B cell (primary cell): ENCODE measurements around the gene MED20. TPM values are rescaled to one million over a fixed set of nuclear protein-coding genes. Genes with fewer than 3 reads are reported as not detected.

Experiments
- ATAC-seq: fragments of 200-7000 bp; cut with Tn5 transposase; one replicate; pipeline ENCODE4 v1.10.0; 2021; ENCODE audit warnings: low read depth, mild to moderate bottlenecking, moderate number of reproducible peaks, moderate library complexity
- CTCF ChIA-PET: fragments of 350-600 bp; sonication (Branson Sonifier 250); formaldehyde crosslinking; loops from one replicate; lab custom pipeline; 2021; ENCODE audit warnings: antibody characterized with exemption, inconsistent platforms; lab: Charles Lee
- POLR2A ChIA-PET: fragments of 350-600 bp; sonication (Branson Sonifier 250); formaldehyde crosslinking; loops from one replicate; lab custom pipeline; 2021; ENCODE audit warnings: antibody characterized with exemption; lab: Charles Lee
- DNase-seq: peaks from one replicate; pipeline ENCODE4 v3.0.0; 2013
- H2AFZ ChIP-seq: 2 replicates; pipeline ENCODE4 v1.6.1; 2012; ENCODE audit warnings: mild to moderate bottlenecking, low read depth, low read length; ENCODE audit not compliant: insufficient read depth, poor library complexity, severe bottlenecking
- H3K27ac ChIP-seq, 2 donors: 1 replicate in 1 of 2; 2 replicates in 1 of 2; pipeline ENCODE4 v1.5.1; 2012 to 2013; ENCODE audit warnings: low read length in 2 of 2, mild to moderate bottlenecking in 2 of 2, moderate library complexity in 1 of 2
- H3K27me3 ChIP-seq, 4 experiments: fragments of 200-600 bp in 1 of 4; sonication (generic) in 1 of 4; replicated peaks in 1 of 4; 1 replicate in 2 of 4; 2 replicates in 2 of 4; pipeline versions ENCODE4 v1.6.1 to v1.7.0; 2013 to 2016; ENCODE audit warnings: low read length in 3 of 4, mild to moderate bottlenecking in 2 of 4, mixed read lengths in 1 of 4, moderate library complexity in 1 of 4; ENCODE audit not compliant: insufficient read depth in 4 of 4, control insufficient read depth in 3 of 4; ENCODE audit errors: control extremely low read depth in 1 of 4
- H3K36me3 ChIP-seq, 2 experiments: replicated peaks in 1 of 2; 1 replicate in 1 of 2; 2 replicates in 1 of 2; pipeline versions ENCODE4 v1.6.1 to v1.7.1; 2013; ENCODE audit warnings: low read length in 1 of 2; ENCODE audit not compliant: insufficient read depth in 2 of 2, control insufficient read depth in 1 of 2; ENCODE audit errors: control extremely low read depth in 1 of 2, extremely low read depth in 1 of 2
- H3K4me1 ChIP-seq, 2 donors: fragments of 200-600 bp in 1 of 2; sonication (generic) in 1 of 2; 1 replicate in 1 of 2; 2 replicates in 1 of 2; pipeline versions ENCODE4 v1.5.1 to v1.6.1; 2013 to 2017; ENCODE audit warnings: low read length in 2 of 2; ENCODE audit not compliant: control insufficient read depth in 2 of 2, insufficient read depth in 2 of 2
- H3K4me2 ChIP-seq: replicated peaks from 2 replicates; pipeline ENCODE3; 2012; ENCODE audit warnings: mild to moderate bottlenecking, low read depth, low read length; ENCODE audit not compliant: poor library complexity, severe bottlenecking
- H3K4me3 ChIP-seq, 5 experiments: fragments of 200-600 bp in 1 of 5; sonication (generic) in 1 of 5; 1 replicate in 3 of 5; 2 replicates in 2 of 5; pipeline versions ENCODE4 v1.5.1 to v1.7.0; 2011 to 2016; ENCODE audit warnings: low read length in 4 of 5, mild to moderate bottlenecking in 4 of 5, low read depth in 2 of 5, control low read depth in 1 of 5, moderate library complexity in 1 of 5; ENCODE audit not compliant: insufficient read depth in 1 of 5; ENCODE audit errors: control extremely low read depth in 1 of 5, extremely low read depth in 1 of 5
- H3K79me2 ChIP-seq: fragments of 200-600 bp; sonication (generic); one replicate; pipeline ENCODE4 v1.6.0; 2016; ENCODE audit warnings: low read length; ENCODE audit not compliant: control insufficient read depth, insufficient read depth
- H3K9ac ChIP-seq: fragments of 200-600 bp; sonication (generic); 2 replicates; pipeline ENCODE4 v1.6.1; 2017; ENCODE audit warnings: mild to moderate bottlenecking, low read length, moderate library complexity
- H3K9me3 ChIP-seq, 3 donors: one replicate each; pipeline versions ENCODE4 v1.6.1 to v1.7.1; 2013; ENCODE audit warnings: low read length in 2 of 3; ENCODE audit not compliant: control insufficient read depth in 2 of 3, insufficient read depth in 1 of 3; ENCODE audit errors: control extremely low read depth in 1 of 3
- H4K20me1 ChIP-seq: 2 replicates; pipeline ENCODE4 v1.6.0; 2012; ENCODE audit warnings: mild to moderate bottlenecking, low read length; ENCODE audit not compliant: insufficient read depth, control insufficient read depth, poor library complexity, severe bottlenecking
- H3K27ac Mint-ChIP-seq: one replicate; pipeline ENCODE4 v1.8.0; 2021; ENCODE audit warnings: mixed read lengths
- H3K27me3 Mint-ChIP-seq: one replicate; pipeline ENCODE4 v1.8.0; 2021; ENCODE audit warnings: mixed read lengths
- H3K4me1 Mint-ChIP-seq: one replicate; pipeline ENCODE4 v1.8.0; 2021; ENCODE audit warnings: mixed read lengths
- H3K4me3 Mint-ChIP-seq: one replicate; pipeline ENCODE4 v1.8.0; 2021; ENCODE audit warnings: mixed read lengths
- H3K9me3 Mint-ChIP-seq: one replicate; pipeline ENCODE4 v1.8.0; 2022; ENCODE audit warnings: mixed read lengths; ENCODE audit not compliant: insufficient read depth
- EZH2 ChIP-seq: IDR thresholded peaks from 2 replicates; pipeline ENCODE4 v1.6.1; 2012; ENCODE audit warnings: borderline replicate concordance, low read depth, mild to moderate bottlenecking, moderate library complexity, low read length; ENCODE audit not compliant: insufficient read depth, poor library complexity, severe bottlenecking
- WGBS: methylation state at CpG from one replicate; pipeline ENCODE4 v1.1.5; 2013; ENCODE audit warnings: missing lambda C conversion rate; ENCODE audit not compliant: insufficient coverage; 5-methylcytosine and 5-hydroxymethylcytosine counted together
- intact Hi-C: fragments of 100-400 bp; cut with micrococcal nuclease; formaldehyde crosslinking; loops from one replicate; pipeline ENCODE4 v1.10.0; 2022
- polyA plus RNA-seq: library from polyadenylated mRNA; depleted of rRNA; stranded (reverse); fragments of >200 nt; gene quantifications from 2 replicates; pipeline ENCODE4 v1.2.3, GENCODE V29; 2012
- total RNA-seq, 2 donors: library from RNA; stranded (reverse); fragments of 120-200 nt in 1 of 2; gene quantifications; 1 replicate in 1 of 2; 2 replicates in 1 of 2; pipeline versions ENCODE4 v1.2.3 to v1.2.4, GENCODE V29; 2013 to 2022
- TF ChIP-seq, protein P1 (sequence below): fragments of 200-600 bp; IDR thresholded peaks from one replicate; pipeline ENCODE4 v1.8.0; 2022; ENCODE audit warnings: antibody characterized with exemption, mild to moderate bottlenecking

The MED20 gene
- total and polyA plus RNA-seq, 2 donors (not counting 1 experiment from before 2014, with no cell fraction given), result 4.6 to 18.2 TPM

DNA sequence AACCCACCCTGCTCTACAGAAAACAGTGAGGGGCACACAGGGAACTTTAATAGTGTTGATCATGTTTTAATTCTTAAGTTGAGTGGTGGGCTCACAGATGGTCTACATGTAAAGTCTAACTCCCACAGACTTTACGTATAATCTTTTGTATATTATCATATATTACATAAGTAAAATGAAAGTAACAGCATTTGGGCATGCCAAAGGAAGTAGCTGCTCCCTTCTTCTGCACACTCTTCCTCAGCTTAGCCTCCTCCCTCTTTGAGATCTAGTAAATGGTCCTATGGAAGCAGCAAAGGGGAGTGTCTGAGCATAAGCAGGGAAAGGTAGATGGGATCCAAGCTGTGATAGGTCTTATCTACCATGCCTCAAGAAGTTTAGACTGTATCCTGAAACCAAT is 11.2 kb downstream of the MED20 start:
- intact Hi-C loops, result no loop called here
- Mint-ChIP-seq H3K4me3 (no peak overlapping the region), H3K9me3 (no peaks in the 10 kb centered on the region), H3K27ac (no peak overlapping the region), H3K27me3 (no peaks in the 10 kb centered on the region), H3K4me1 (peaks cover 8% of the 10 kb centered on the region)
- DNase-seq (no peak), ATAC-seq (no peak)
- Histone ChIP-seq H2AFZ (no peak overlapping the region), H3K27ac (no peak overlapping the region), H3K27me3 (no peaks in the 10 kb centered on the region), H3K4me1 (no peaks in the 10 kb centered on the region), H4K20me1 (peaks cover 4% of the 10 kb centered on the region), H3K4me2 (no peak overlapping the region), H3K9me3 (no peaks in the 10 kb centered on the region), H3K36me3 (peaks cover 3 to 52% of the 10 kb centered on the region in 2 experiments), H3K9ac (no peak overlapping the region), H3K79me2 (peaks cover 50% of the 10 kb centered on the region), H3K4me3 (no peak overlapping the region)
- POLR2A ChIA-PET, result no interaction called here
- WGBS, result no CpG with 5 or more reads among the region's 1 CpG
- CTCF ChIA-PET, result interaction anchor here (0.9 to 1.3 kb wide), 2 partner anchors 12 to 135 kb away, joined by 3 to 4 read pairs; no protein-coding TSS in a partner anchor
- TF ChIP-seq EZH2, result no peak
- TF ChIP-seq, protein P1, sequence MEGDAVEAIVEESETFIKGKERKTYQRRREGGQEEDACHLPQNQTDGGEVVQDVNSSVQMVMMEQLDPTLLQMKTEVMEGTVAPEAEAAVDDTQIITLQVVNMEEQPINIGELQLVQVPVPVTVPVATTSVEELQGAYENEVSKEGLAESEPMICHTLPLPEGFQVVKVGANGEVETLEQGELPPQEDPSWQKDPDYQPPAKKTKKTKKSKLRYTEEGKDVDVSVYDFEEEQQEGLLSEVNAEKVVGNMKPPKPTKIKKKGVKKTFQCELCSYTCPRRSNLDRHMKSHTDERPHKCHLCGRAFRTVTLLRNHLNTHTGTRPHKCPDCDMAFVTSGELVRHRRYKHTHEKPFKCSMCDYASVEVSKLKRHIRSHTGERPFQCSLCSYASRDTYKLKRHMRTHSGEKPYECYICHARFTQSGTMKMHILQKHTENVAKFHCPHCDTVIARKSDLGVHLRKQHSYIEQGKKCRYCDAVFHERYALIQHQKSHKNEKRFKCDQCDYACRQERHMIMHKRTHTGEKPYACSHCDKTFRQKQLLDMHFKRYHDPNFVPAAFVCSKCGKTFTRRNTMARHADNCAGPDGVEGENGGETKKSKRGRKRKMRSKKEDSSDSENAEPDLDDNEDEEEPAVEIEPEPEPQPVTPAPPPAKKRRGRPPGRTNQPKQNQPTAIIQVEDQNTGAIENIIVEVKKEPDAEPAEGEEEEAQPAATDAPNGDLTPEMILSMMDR, result no peak

GRCh38 chr6:41901882-41902519 is 18.9 kb downstream of the MED20 start:
- Histone ChIP-seq H3K9ac (no peak overlapping the region), H3K4me2 (no peak overlapping the region), H3K4me1 (no peaks in the 10 kb centered on the region), H3K27ac (no peak overlapping the region), H3K27me3 (no peaks in the 10 kb centered on the region), H3K79me2 (no peaks in the 10 kb centered on the region), H3K9me3 (no peaks in the 10 kb centered on the region), H3K36me3 (peaks cover 0 to 26% of the 10 kb centered on the region in 2 experiments), H4K20me1 (no peaks in the 10 kb centered on the region), H3K4me3 (no peak overlapping the region), H2AFZ (no peak overlapping the region)
- DNase-seq (peak; percentile 47), ATAC-seq (no peak)
- H3K27me3 Mint-ChIP-seq, result no peaks in the 10 kb centered on the region
- H3K4me1 Mint-ChIP-seq, result no peaks in the 10 kb centered on the region
- CTCF ChIA-PET, result interaction anchor here (0.8 to 1.5 kb wide), 4 partner anchors 31 to 143 kb away, joined by 3 to 14 read pairs (median 6); no protein-coding TSS in a partner anchor
- POLR2A ChIA-PET, result no interaction called here
- H3K27ac Mint-ChIP-seq, result no peak overlapping the region
- H3K9me3 Mint-ChIP-seq, result no peaks in the 10 kb centered on the region
- 80% methylated on average over 1 of the region's 1 CpG for WGBS
- TF ChIP-seq, protein P1, result peak; percentile 26
- no peak for TF ChIP-seq EZH2
- no peak overlapping the region for H3K4me3 Mint-ChIP-seq
- intact Hi-C loops, result loop anchor here (1.0 kb wide), 1 partner anchor 142 kb away; no protein-coding TSS in a partner anchor
